AG04450 (cell line): Measurements from ENCODE around the gene CACNA1D. TPM values are rescaled to one million over a fixed set of nuclear protein-coding genes. Genes with fewer than 3 reads are reported as not detected.

Experiments
- CTCF ChIA-PET: fragments of 300-600, 350-600 bp; formaldehyde crosslinking; extraction: SDS; loops from one replicate; lab custom pipeline; 2022; ENCODE audit warnings: antibody characterized with exemption, inconsistent platforms; lab: Charles Lee
- POLR2A ChIA-PET: fragments of 350-600 bp; formaldehyde crosslinking; extraction: SDS; loops from one replicate; lab custom pipeline; 2021; ENCODE audit warnings: antibody characterized with exemption, inconsistent platforms; lab: Yijun Ruan, JAX
- DNase-seq: peaks from one replicate; pipeline ENCODE4 v3.0.0-alpha.2; 2011; ENCODE audit warnings: low read depth, low spot score
- H3K27ac ChIP-seq: one replicate; pipeline ENCODE4 v1.5.1; 2012; ENCODE audit warnings: low read depth, low read length, control low read depth
- H3K27me3 ChIP-seq: one replicate; pipeline ENCODE4 v1.6.0; 2012; ENCODE audit warnings: low read length; ENCODE audit not compliant: control insufficient read depth, insufficient read depth
- H3K4me3 ChIP-seq: 2 replicates; pipeline ENCODE4 v1.5.1; 2011; ENCODE audit warnings: mild to moderate bottlenecking, low read depth, low read length, control low read depth
- H3K9me3 ChIP-seq: 2 replicates; pipeline ENCODE4 v1.5.1; 2012; ENCODE audit warnings: low read length; ENCODE audit not compliant: control insufficient read depth, insufficient read depth
- CTCF ChIP-seq: IDR thresholded peaks from 2 replicates; pipeline ENCODE4 v1.5.1; 2011; ENCODE audit warnings: low read depth, low read length, control low read depth, inconsistent platforms
- polyA plus RNA-seq: library from polyadenylated mRNA; depleted of rRNA; stranded (reverse); fragments of >200 nt; gene quantifications from 2 replicates; pipeline ENCODE4 v1.2.3, GENCODE V29; 2011

Gene CACNA1D
- polyA plus RNA-seq, 1 experiment: 0.07 TPM

- TF ChIP-seq CTCF: no peak
- Histone ChIP-seq H3K27me3 (no peaks in the 10 kb centered on the region), H3K4me3 (no peak overlapping the region), H3K9me3 (no peaks in the 10 kb centered on the region), H3K27ac (no peak overlapping the region)
- ChIA-PET POLR2A (no interaction called here), CTCF (no interaction called here)
- no peak for DNase-seq
Measured at GRCh38 chr3:53624061-53624857, 129.8 kb downstream of the CACNA1D start.

GRCh38 chr3:53626876-53627275, 132.5 kb downstream of the CACNA1D start:
- H3K4me3 ChIP-seq: no peak overlapping the region
- TF ChIP-seq CTCF: no peak
- POLR2A ChIA-PET: no interaction called here
- no peaks in the 10 kb centered on the region for H3K9me3 ChIP-seq
- no peak for DNase-seq
- no peaks in the 10 kb centered on the region for H3K27me3 ChIP-seq
- CTCF ChIA-PET: no interaction called here
- H3K27ac ChIP-seq: no peak overlapping the region

- no peaks in the 10 kb centered on the region for H3K9me3 ChIP-seq
- H3K4me3 ChIP-seq: no peak overlapping the region
- TF ChIP-seq CTCF: no peak
- ChIA-PET CTCF (no interaction called here), POLR2A (no interaction called here)
- DNase-seq: no peak
- no peaks in the 10 kb centered on the region for H3K27me3 ChIP-seq
- no peak overlapping the region for H3K27ac ChIP-seq
Measured at GRCh38 chr3:53628536-53629401, 134.4 kb downstream of the CACNA1D start.

GRCh38 chr3:53629402-53629723, 135.0 kb downstream of the CACNA1D start:
- no peak overlapping the region for H3K4me3 ChIP-seq
- ChIA-PET CTCF (no interaction called here), POLR2A (no interaction called here)
- H3K9me3 ChIP-seq: no peaks in the 10 kb centered on the region
- no peak overlapping the region for H3K27ac ChIP-seq
- DNase-seq: no peak
- TF ChIP-seq CTCF: no peak
- no peaks in the 10 kb centered on the region for H3K27me3 ChIP-seq

GRCh38 chr3:53630547-53630946, 136.1 kb downstream of the CACNA1D start:
- H3K4me3 ChIP-seq: no peak overlapping the region
- no peaks in the 10 kb centered on the region for H3K9me3 ChIP-seq
- no peak overlapping the region for H3K27ac ChIP-seq
- ChIA-PET POLR2A (no interaction called here), CTCF (no interaction called here)
- no peaks in the 10 kb centered on the region for H3K27me3 ChIP-seq
- DNase-seq: no peak
- TF ChIP-seq CTCF: no peak
